ENCODE data around the gene C2orf74. TPM values are rescaled to one million over a fixed set of nuclear protein-coding genes. Genes with fewer than 3 reads are reported as not detected.

The C2orf74 gene
- total and polyA plus RNA-seq, 2 experiments from 2014 or later, result 5.7 to 21.5 TPM

GRCh38 chr2:61185231-61185728, 23.3 kb downstream of the C2orf74 start:
- DNase-seq (ENCODE audit: low spot score), result peak; percentile 19
- Histone ChIP-seq H2AFZ (no peak overlapping the region), H3K27me3 (ENCODE audit: insufficient read depth) (no peaks in the 10 kb centered on the region), H3K27ac (ENCODE audit: low read depth) (peak overlapping the region; percentile 71), H4K20me1 (replicated peaks; ENCODE audit: insufficient read depth) (peaks cover 8% of the 10 kb centered on the region; the same call in 1 of the 2 replicates), H3K4me1 (ENCODE audit: insufficient read depth) (peaks cover 11% of the 10 kb centered on the region), H3K4me3 (no peak overlapping the region), H3K79me2 (replicated peaks; ENCODE audit: insufficient read depth) (no peaks in the 10 kb centered on the region; the same call in 1 of the 2 replicates), H3K36me3 (ENCODE audit: insufficient read depth) (peaks cover 54% of the 10 kb centered on the region), H3K4me2 (no peak overlapping the region), H3K9me2 (ENCODE audit: insufficient read depth) (no peaks in the 10 kb centered on the region), H3F3A (replicated peaks; ENCODE audit: low read depth) (0 out of 2 replicates have a peak, but pooled peaks cover 6% of the 10 kb centered on the region)
- Mint-ChIP-seq H3K4me1 (peaks cover 16% of the 10 kb centered on the region), H3K27me3 (ENCODE audit: insufficient read depth, low read depth, poor library complexity) (peaks cover 8% of the 10 kb centered on the region), H3K9me3 (no peaks in the 10 kb centered on the region), H3K4me3 (no peak overlapping the region; the same call in 2 of the 3 replicates), H3K27ac (no peak overlapping the region; the same call in 1 of the 2 replicates), H3K36me3 (ENCODE audit: low read depth) (peaks cover 91% of the 10 kb centered on the region)
- TF ChIP-seq POLR2AphosphoS5 (IDR thresholded peaks at IDR 0.05; ENCODE audit: low read depth) (peak; percentile 23; the same call in 1 of the 2 replicates), REST (IDR thresholded peaks at IDR 0.05; ENCODE audit: unreplicated experiment) (no peak), ETS1 (IDR thresholded peaks at IDR 0.05) (no peak), ZNF114 (CRISPR knock-in tag; IDR thresholded peaks at IDR 0.05) (no peak), ZNF462 (CRISPR knock-in tag; IDR thresholded peaks at IDR 0.05) (no peak), CTCF (conservative IDR thresholded peaks at IDR 0.05; ENCODE audit: low read depth in 2 of 2) (no peak)
- peak; percentile 64 for ATAC-seq

All from GM23338 (cell line).